ENCODE data around the gene HRAS.

The HRAS gene

GRCh38 chr11:491358-491757 lies 44.0 kb downstream of the HRAS start:
- DNase-seq: no peak

GRCh38 chr11:490930-491260 lies 44.5 kb downstream of the HRAS start:
- DNase-seq: no peak

GRCh38 chr11:490186-490929 lies 45.0 kb downstream of the HRAS start:
- DNase-seq: no peak

- no peak for DNase-seq
Measured at GRCh38 chr11:489610-490185, 45.7 kb downstream of the HRAS start.

GRCh38 chr11:488992-489391 lies 46.4 kb downstream of the HRAS start:
- no peak for DNase-seq

GRCh38 chr11:488579-488978 lies 46.8 kb downstream of the HRAS start:
- no peak for DNase-seq

GRCh38 chr11:488062-488461 lies 47.3 kb downstream of the HRAS start:
- DNase-seq: no peak

GRCh38 chr11:487571-488021 lies 47.8 kb downstream of the HRAS start:
- no peak for DNase-seq

GRCh38 chr11:486189-486588 lies 49.2 kb downstream of the HRAS start:
- no peak for DNase-seq

- DNase-seq: no peak
Measured at GRCh38 chr11:484616-485015, 50.8 kb downstream of the HRAS start.
